Stimulated activated CD8-positive, alpha-beta memory T cell treated with anti-CD3 and anti-CD28 coated beads, Interleukin-15, amount 100 ng/mL, for 1 hour (primary cell): ENCODE results near the gene MBD3L3.
"Not testable (repeated sequence)": the region's sequence is repeated elsewhere in the genome, so short reads cannot be mapped to it uniquely, and the experiment has no call there.

Experiments used
- DNase-seq: peaks from one replicate; pipeline ENCODE4 v3.0.0-alpha.2; 2020; ENCODE audit warnings: low read depth

The MBD3L3 gene

GRCh38 chr19:7063339-7063738 is 4.9 kb upstream of the MBD3L3 start:
- DNase-seq, result no peak

DNA sequence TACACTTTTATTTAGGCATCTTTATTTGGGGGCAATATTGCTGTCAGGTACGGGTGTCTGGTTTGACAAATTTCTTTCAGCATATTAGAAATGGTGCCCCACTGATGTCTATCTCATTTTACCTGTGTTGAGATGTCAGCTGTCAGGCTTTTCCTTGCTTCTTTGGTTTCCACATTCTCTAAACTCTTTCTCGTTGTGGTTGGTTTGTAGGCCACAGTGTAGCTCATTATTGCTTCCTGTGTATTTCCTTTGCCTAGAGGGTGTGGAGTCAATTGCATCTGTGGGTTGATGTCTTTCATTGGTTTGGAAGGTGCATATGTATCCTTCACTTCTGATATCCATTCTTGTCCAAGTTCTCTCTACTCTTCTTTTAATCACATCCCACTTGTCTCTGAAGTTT is 1.5 kb upstream of the MBD3L3 start:
- DNase-seq, result not testable (repeated sequence)

DNA sequence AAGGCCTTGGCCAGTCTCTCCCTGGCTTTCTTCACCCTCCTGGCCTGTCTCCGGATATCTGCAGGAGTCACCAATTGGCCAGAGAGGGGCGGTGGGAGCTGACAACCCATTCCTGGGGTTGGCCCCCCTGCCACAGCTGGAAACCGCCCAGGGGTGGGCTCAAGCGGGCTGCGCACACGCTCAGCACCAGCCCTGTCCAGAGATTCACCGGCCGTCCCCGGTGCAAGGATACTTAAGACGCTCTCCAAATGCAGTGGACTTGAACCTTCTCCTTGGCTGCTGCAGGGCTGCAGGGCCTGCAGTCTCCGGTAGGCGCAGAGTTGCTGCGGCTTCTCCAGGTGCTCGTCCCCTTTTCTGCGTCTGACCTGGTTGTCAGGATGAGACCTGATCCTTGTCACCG is 2.1 kb downstream of the MBD3L3 start:
- DNase-seq, result not testable (repeated sequence)

GRCh38 chr19:7055679-7056078 is 2.8 kb downstream of the MBD3L3 start:
- DNase-seq, result not testable (repeated sequence)

DNA sequence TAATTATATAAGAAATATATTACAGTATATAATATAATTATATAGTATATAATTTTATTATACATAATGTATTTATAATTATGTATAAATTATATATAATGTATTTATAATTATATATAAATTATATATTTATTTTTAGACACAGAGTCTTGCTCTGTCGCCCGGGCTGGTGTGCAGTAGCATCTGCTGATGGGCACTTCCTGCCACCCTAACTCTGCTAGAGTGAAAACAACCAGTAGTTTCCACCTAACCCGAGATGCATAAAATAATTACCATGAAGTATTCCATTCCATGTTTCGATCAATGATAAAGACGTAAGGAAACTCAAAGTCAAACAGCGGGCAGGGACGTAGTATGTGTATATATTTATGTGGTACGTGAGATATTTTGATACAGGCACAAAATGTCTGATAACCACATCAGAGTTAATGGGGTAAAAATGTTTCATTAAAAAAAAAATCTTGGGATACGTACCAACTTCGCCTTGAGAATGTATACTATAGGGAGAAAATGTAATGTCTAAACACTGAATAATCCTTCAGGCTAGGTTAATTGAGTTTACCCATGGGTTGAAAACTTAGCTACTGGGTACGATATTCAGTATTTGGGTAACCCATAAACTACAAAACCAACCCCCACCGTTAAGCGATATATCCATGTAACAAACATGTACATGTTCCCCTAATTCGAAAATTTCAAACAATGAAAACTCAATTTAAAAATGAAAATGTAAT is 3.7 kb downstream of the MBD3L3 start:
- not testable (repeated sequence) for DNase-seq

DNA sequence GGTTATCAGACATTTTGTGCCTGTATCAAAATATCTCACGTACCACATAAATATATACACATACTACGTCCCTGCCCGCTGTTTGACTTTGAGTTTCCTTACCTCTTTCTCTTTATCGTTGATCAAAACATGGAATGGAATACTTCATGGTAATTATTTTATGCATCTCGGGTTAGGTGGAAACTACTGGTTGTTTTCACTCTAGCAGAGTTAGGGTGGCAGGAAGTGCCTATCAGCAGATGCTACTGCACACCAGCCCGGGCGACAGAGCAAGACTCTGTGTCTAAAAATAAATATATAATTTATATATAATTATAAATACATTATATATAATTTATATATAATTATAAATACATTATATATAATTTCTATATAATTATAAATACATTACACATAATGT is 5.6 kb downstream of the MBD3L3 start:
- not testable (repeated sequence) for DNase-seq

GRCh38 chr19:7051421-7051820 is 7.1 kb downstream of the MBD3L3 start:
- DNase-seq, result not testable (repeated sequence)

DNA sequence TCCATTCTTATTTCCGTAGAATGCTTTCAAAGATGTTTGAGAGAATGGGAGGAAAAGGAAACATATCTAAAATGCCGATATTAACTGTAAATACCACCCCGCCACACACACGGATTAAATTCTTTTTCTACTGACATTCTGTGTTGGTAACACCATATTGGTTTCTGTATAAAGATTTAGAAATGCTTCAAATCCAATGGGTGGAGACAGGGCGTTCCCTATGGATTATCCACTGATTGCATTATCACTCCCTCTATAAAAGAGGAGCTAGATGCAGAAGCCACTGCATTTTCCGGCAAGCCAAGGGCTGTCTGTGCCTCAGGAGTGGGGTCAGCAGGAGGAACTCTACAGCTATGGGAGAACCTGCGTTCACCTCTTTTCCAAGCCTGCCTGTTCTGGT is 9.5 kb downstream of the MBD3L3 start, which contains the start of gene MBD3L2:
Gene MBD3L2 (plus strand): TSS at position 301 of the 400 bp plus-strand sequence. CDS start 53 bp downstream, at position 354.
- DNase-seq, result not testable (repeated sequence)

GRCh38 chr19:7041563-7041962 is 16.9 kb downstream of the MBD3L3 start:
- DNase-seq, result not testable (repeated sequence)

GRCh38 chr19:7040079-7040478 is 18.4 kb downstream of the MBD3L3 start, which contains the start of gene MBD3L4:
Gene MBD3L4 (minus strand): TSS chr19:7040179. CDS start chr19:7040144, 35 bp downstream.
- DNase-seq, result not testable (repeated sequence)

DNA sequence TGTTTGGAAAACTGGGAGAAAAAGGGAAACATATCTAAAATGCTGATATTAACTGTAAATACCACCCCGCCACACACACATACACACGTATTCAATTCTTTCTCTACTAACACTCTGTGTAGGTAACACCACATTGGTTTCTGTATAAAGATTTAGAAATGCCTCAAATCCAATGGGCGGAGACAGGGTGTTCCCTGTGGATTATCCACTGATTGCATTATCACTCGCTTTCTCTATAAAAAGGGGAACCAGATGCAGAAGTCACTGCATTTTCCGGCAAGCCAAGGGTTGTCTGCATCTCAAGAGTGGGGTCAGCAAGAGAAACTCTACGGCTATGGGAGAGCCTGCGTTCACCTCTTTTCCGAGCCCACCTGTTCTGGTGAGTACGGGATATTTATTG is 28.2 kb downstream of the MBD3L3 start, which contains the start of gene MBD3L5:
Gene MBD3L5 (plus strand): TSS at position 301 of the 400 bp plus-strand sequence. CDS start 34 bp downstream, at position 335.
- not testable (repeated sequence) for DNase-seq

DNA sequence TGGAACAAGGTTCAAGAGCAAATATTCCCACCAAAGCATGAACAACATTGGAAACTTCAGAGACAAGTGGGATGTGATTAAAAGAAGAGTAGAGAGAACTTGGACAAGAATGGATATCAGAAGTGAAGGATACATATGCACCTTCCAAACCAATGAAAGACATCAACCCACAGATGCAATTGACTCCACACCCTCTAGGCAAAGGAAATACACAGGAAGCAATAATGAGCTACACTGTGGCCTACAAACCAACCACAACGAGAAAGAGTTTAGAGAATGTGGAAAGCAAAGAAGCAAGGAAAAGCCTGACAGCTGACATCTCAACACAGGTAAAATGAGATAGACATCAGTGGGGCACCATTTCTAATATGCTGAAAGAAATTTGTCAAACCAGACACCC is 29.7 kb downstream of the MBD3L3 start:
- DNase-seq, result not testable (repeated sequence)

DNA sequence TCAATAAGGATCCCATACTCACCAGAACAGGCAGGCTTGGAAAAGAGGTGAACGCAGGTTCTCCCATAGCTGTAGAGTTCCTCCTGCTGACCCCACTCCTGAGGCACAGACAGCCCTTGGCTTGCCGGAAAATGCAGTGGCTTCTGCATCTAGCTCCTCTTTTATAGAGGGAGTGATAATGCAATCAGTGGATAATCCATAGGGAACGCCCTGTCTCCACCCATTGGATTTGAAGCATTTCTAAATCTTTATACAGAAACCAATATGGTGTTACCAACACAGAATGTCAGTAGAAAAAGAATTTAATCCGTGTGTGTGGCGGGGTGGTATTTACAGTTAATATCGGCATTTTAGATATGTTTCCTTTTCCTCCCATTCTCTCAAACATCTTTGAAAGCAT is 37.1 kb downstream of the MBD3L3 start, which contains the start of gene MBD3L2B:
Gene MBD3L2B (minus strand): TSS at position 101 of the 400 bp plus-strand sequence. CDS start 34 bp downstream, at position 67.
- DNase-seq, result not testable (repeated sequence)

- no peak for DNase-seq
These were observed 39.6 kb downstream of the MBD3L3 start for GRCh38 chr19:7018828-7019227.

DNA sequence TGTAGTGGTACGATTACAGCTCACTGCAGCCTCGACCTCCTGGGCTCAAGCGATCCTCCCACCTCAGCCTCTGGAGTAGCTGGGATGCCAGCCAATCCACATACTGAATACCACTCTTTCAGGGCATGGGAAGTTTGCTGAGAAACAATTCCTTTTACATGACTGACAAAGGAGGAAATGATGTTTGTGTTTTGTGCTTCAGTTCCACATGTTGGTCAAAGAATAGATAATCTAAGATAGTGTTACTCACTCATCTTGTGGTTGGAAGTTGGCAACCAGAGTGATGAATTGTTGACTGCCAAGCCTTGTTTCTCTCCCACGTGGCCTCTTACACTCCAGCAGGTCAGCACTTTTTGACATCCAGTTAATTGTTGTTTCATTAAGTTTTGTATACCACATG is 44.8 kb downstream of the MBD3L3 start:
- DNase-seq, result no peak

- no peak for DNase-seq
These were observed 47.5 kb downstream of the MBD3L3 start for GRCh38 chr19:7010722-7011593.

DNA sequence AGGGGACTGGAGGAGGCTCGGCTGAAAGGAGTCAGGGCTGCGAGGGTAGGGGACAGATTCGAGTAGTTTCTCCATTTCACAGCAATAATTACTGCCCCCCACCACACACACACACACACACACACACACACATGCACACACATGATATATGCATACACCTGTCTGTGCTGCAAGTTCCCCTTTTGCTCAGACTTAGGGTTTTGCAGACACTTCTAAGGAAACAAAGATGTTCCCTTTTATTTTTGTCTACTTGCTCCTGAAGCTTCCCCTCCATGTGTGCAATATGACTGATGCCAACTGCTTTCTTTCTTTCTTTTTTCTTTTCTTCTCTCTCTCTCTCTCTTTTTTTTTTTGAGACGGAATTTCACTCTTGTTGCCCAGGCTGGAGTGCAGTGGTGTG is 50.6 kb downstream of the MBD3L3 start:
- no peak for DNase-seq
